HG03469 (cell line): ENCODE results near the gene ELF5.

Experiments
- ATAC-seq: cut with Tn5 transposase; IDR thresholded peaks from one replicate; pipeline ENCODE4 v1.9.1; 2021; ENCODE audit warnings: mild to moderate bottlenecking, moderate library complexity, moderate number of reproducible peaks; ENCODE audit not compliant: unreplicated experiment

Gene ELF5

DNA sequence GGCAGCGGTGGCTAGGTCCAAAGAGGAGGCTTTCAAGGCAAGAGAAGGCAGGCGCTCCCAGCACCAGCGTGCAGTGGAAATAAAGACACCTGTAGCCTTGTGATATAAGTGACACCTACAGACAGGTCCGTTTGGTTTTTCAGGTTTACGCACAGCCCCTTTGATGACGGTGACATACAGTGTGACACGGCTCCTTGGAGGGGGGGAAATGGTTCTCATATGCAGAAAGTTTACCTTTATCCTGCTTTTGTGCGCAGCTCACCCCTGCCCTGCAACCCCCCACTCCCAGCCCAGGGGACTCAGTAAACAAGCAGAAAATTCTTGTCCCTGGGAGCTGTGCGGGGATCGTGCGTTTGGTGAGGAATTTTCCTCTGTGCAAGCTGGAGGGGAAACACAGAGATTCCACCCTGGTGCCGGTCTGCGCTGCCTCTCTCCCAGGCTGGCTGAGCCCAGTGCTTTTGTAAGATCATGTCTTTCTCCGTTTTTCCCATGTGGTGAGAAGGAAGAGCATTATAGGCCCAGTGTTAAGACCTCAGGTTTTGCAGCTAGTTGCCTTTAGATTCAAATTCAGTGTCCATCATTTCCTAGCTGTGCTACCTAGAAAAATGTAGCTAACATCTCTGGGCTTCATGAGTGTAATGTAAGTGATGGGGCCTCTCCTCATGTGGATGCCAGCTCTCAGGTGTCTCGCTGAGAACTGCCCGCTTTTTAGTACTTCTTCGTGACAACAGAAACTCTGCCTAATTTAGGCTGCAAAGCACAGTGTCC, at the start of gene ELF5:
Gene ELF5 (minus strand): TSS at position 113 of the 768 bp plus-strand sequence. CDS start 8,045 bp downstream, outside the sequence.
- ATAC-seq, result no peak

DNA sequence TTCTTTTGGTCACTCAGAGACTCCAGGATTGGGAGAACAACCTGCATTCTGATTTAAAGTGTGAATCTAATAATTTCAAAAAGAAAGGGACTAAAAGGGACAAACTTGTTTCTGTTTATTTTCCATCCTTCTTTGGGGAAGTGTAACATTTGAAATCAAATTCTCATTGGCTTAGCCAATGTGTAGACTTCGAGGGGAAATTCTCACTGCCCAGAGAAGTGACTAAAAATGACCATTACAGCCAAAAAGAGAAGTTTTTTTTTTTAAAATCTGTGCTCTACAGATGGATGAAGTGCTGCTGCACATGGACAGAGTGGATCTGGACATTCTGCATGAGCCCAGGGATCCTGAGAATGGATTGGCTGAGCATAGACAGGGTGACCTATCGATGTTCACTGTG, 49.4 kb upstream of the ELF5 start:
- no peak for ATAC-seq

DNA sequence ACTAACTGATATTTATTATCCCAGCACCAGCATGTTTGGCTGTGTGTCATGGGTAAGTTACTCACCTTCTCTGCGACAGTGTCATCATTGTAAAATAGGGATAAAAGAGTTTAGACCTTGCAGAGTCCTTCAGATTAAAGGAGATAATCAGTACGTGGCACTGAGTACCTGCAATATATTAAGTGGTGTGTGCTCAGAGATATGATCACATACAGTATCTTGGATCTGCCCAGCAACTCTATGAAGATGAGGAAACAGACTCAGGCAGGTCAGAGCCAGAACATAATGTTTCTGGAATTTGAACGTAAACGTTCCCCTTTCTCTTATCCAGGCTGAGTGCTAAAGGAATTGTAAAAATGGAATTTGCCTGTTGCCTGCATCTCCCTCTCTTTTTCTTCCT, 46.9 kb upstream of the ELF5 start:
- no peak for ATAC-seq

DNA sequence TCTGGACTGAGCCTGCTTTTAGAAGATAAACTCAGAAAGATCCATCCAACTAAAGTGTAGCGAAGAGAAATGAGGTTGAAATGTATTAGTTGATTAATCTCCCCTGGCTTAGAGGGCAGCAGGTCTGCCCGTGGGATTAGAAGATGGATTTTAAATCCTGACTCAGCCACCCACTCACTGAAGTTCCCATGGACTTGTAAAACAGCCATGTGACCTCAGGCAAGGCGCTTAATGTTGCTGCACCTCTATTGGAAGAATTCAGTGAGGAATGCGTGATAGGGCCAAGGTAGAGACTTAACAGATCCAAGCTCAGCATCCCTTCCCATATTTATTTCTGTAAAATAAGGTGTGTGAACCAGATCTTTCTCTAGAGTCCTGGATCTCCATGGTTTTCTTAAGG, 45.1 kb upstream of the ELF5 start:
- ATAC-seq, result no peak

DNA sequence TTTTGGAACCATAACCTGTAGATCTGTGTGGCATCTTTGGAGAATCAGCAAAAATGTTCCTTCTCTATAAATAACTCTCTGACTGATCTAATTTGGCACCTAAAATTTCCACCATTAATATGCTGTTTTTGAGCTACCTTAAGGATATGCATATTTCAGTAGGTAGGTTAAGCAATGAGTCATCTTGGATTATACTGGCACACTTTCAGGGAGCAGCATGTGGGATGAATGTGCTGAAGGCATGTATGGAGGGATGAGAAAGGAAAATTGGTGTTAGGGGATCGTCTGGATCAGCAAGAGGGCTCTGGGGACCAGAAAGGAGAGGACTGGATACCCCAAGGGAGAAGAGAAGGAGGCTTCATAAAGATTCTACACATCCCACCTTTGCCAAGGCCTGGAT, 44.6 kb upstream of the ELF5 start:
- no peak for ATAC-seq

DNA sequence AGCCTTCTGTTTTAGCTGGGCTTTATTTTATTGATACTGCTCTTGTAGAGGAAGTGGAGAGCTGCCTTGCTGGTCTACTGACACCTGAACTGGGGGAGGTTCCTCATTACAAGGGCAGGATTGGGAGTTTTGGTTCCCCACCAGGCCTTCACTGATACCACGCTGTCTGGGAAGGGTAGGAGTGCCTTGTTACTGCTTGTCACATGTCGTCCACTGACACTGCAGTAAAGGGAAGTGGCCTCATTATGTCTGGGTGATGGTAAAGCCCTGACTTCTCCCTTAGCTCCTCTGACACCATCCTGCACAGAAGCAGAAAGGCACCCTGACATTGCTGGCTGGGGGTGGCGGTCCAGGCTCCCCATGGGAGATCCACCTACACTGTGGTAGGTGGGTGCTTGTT, 38.7 kb upstream of the ELF5 start:
- ATAC-seq, result no peak

DNA sequence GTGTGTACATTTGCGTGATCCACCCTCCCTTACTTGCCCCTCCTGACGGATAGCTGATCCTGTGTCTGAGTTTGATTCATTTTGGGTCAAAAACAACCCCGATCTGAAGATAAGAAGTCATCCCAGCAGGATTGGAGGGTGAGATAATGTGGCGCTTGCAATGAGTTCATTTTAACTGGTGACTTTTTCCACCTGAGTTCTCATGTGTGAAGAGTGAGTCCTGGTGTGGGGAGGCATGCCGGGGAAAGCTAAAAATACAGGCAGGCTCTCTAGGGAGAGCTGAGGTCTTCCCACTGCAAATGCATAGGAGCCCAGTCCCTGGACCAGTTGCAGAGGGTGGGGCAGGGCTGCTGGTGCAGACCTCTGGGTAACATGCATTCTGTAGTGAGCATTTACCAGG, 35.7 kb upstream of the ELF5 start:
- ATAC-seq, result no peak

DNA sequence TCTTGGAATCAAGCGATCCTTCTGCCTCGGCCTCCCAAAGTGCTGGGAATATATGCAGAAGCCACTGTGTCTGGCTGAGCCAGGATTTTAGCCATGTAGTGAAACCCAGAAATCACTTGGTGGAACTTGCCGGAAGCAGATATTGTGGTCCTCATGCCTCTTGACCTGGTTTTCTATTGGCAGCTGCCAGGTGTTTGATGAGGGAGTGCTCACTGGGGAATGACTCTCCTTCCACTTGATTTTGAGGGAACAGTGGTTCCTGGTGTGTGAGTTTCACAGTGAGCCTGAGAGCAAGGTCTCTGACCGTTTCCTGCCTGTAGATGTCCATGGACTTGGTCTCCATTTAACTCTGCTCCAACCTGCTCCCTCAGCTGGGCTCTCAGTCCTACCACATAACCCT, 34.7 kb upstream of the ELF5 start:
- no peak for ATAC-seq

DNA sequence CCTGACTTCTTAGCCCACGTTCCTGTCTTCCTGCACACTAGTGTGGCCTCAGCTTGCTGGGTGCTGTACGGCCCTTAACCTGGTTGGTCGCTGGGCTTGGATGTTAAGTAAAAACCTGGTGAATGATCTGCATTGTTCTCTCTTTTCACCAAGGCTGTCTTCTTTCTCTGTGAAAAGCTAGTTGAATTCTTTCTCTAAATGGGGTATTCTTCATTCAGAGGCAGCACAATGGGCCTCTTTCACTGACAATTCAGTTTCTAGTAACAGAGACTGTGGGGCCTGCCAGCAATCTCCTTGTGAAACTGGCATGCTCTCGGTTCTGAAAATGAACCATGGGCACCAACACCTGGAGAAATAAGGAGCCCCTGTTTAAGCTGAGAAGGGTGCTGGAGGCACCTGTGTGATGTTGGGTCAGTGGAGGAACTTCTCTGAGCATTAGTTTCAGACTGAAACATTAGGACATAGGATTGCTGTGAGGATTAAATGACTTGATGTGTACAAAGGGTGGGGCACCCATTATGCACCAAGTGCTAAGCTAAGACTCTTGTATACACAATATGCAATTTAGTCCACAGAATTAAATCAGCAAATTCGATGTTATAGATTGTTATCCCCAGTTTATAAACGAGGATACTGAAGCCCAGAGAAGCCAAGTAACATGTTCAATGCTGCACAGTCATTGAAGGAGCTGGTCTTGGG, 33.1 kb upstream of the ELF5 start:
- no peak for ATAC-seq

DNA sequence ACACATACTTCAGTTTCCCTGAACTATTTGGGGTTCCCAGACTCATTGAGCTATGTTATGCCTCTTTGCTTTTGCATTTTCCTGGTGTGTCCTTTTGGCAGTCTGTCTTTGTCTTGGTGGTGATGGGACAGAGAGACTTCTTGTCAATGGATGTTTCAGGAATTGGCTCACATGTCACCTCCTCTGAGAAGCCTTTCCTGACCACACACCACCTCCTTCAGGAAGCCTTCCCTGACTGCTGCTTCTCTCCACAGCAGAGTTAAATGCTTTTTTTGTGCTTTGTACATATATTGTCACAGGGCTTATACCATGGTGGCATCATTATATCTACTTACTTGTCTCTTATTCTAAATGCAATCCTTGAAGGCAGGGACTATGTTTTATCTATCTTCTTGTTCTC, 28.5 kb upstream of the ELF5 start:
- no peak for ATAC-seq

DNA sequence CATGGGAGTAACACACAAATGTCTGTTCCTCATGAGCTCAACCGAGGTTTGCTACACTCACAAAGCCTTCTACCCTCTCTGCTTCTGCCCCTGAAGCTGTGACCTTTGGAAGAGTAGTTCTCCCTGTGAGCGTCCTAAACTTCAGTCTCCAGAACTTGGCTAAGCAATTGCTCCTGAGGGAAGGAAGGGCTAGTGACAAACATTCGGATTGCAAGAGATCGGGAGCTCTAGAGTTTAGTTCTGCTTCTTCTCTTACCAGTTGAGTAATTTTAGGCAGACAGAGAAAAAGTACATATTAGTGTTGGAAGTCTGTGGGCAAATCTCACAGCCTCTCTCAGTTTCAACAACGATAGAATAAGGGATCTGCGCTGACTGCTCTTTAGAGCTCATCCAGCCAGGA, 27.3 kb upstream of the ELF5 start:
- no peak for ATAC-seq

DNA sequence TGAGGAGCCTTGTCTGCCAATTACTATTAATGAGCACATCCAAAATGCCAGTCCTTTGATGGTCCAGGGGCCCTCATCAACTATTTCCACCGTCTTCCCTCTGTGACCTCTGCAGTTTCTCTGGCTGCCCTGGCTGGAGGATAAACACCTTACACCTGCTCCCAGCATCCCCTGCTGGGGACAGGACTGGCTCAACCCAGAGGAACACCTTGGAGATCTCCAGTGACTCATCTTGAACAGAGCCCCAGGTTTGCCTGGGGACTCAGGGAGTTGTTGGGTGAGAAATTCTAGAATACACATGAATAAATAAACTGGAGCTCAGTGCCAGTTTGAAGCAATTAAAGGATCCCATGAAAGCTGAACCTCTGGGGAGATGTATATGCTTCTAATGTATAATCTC, 24.0 kb upstream of the ELF5 start:
- ATAC-seq, result no peak

DNA sequence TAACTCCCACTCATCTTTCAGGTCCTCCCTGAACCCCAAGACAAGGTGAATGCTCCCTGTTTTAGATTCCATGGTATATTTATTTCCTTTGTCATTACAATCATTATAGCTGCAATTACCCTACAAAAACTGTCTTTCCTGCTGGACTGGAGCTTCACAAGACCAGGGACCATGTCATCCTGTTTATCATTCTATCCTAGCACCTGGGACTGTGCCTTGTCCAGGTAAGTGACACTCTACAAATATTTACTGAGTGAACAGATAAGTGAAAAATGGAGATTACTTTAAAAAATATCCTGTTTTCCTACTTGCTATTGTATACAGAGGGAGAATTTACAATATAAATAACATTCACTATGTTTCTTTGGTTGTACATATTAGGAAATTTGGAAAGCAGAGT, 22.5 kb upstream of the ELF5 start:
- ATAC-seq, result no peak

DNA sequence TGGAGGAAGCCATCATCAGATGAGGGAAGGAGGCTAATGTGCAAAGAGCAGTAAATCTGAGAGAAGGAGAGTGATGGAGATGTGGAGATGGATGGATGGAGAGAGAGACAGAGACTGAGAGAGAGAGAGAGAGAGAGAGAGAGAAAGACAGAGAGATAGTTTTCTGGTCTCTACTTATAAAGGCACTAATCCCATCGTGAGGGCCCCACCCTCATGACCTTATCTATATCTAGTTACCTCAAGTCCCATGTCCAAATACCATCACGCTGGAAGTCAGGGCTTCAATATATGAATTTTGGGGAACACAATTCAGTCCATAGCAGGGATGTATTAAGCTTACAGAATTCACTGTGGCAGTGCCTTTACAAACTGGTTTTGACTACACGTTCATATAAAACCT, 21.2 kb upstream of the ELF5 start:
- no peak for ATAC-seq

DNA sequence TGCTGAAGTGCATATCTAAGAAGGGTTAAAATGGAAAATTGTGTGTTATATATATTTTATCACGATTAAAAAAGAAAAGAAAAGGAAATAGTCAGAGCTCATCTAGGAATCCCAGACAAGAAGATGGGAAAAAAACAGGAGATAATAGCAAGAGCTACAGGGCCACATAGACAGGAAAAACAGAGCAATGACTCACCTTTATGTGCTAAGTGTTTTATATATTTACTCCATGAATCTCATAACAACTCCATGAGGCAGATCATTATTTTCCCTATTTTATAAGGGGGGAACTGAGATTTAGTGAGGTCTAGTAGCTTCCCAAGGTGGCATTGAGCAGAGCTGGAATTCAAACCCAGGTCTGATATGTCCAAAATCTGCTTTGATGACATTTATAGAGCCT, 18.1 kb upstream of the ELF5 start:
- ATAC-seq, result no peak

DNA sequence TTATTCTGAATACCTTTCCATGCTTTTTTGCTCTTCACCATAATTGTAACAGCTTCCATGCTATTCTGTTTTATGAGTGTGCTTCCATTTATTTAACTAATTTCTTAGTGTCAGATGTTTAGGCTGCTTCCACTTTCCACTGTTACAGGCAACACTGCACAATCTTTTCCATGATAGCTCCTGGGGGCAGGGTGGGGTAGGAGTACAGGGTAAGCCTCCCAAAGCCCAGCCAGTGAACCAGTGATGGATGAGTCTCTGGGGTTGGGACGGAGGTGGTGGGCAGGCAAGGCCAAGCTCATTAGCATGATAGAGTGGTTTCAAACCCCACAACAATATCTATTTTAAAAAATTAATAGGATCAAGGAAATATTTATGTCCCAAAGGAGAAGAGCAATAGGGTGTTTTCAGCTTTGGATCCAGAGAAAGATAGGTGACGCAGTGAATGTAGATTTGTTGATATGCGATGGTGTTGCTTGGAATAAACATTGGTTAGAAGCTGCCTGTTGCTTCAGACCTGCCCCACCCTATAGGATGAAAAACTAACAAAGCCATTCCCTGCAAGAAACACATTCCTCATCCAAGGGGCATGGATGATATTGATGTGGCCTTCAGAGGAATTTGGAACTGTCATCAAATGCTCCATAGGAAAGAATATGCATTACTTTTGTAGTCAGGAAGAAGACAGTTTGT, 17.1 kb upstream of the ELF5 start:
- no peak for ATAC-seq

DNA sequence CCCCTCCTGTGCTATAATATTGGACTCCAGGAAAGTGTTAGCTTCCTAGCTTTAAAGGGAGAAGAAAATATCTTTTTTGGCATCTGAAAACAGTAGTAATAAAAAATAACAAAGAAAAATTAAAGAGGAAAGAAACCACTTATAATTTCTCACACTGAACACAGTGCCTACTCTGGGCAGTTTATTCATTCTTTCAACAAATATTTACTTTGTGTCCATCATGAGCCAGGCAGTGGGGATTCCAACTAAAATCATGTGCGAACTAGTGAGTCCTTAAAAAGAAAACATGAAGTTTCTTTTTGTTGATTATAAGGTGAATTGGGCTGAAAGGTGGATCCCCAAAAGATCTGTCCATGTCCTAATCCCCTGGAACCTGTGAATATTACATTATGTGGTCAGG, 16.0 kb upstream of the ELF5 start:
- no peak for ATAC-seq

DNA sequence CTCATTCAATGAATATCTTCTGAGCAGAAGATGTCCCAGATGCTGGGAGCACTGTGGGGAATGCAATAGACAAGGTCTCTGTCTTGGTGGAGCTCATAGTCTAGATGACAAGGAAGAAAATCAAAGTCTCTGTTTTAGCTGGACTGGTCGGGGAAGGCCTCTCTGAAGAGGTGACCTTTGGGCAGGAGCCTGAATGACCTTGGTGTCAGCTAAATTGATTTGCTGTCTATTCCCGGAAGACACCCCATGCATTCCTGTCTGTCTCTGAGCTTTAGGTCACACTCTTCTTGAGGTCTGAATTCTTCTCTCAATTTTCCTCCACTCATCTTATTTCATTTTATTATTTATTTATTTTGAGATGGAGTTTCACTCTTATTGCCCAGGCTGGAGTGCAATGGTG, 14.5 kb upstream of the ELF5 start:
- no peak for ATAC-seq

DNA sequence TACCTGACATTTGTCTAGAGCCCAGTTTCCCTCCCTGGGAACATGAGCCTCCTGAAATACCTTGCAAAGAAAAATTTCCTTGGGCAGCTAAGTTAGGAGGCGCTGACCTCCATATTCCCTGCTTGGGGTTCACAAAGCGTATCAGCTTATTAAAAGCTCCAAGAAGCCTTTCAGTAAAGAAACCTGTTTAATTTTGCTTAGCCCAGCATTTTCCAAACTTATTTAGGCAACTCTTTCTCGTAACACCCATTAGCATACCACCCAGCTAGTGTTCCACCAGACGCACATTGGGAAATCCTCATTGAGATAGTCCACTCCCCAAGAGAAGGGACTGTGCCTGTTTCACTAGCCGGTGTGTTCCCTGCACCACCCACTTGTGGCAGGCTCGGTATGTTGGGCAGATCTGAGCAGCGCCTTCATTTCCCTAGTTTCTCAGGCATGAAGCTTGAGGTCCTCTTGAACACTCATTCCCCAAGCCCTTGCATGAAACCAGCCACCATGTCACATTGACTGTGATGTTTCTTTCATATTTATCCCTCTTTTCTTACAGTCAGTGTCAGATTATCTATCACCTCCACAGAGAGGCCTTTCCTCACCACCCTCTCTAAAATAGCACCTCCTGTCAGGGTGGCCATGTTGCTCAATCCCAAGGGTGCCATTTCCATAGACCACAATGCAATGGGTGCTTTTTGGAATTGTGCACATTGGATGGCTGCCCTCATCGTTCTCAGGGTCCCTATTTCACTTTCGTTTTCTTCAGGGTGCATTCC, 12.5 kb upstream of the ELF5 start:
- ATAC-seq, result no peak

DNA sequence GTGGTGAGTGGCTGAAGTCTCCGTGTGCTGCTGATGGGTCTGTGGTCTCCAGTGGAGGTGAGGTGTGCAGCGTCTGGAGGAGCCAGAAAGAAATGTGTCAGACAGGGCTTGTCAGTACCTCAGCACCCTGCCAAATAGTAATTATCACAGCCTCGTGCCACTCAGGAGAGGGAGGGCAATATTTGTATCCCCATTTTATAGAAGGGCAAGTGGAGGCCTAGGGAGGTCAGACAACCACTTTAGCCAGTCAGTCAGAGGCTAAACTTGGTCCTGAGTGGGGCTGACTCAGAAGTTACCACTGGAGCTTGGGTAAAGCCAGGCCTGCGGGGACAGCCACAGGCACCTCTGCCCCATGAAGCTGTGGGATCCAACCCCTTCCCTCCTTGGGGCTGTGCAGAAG, 11.5 kb upstream of the ELF5 start:
- no peak for ATAC-seq

DNA sequence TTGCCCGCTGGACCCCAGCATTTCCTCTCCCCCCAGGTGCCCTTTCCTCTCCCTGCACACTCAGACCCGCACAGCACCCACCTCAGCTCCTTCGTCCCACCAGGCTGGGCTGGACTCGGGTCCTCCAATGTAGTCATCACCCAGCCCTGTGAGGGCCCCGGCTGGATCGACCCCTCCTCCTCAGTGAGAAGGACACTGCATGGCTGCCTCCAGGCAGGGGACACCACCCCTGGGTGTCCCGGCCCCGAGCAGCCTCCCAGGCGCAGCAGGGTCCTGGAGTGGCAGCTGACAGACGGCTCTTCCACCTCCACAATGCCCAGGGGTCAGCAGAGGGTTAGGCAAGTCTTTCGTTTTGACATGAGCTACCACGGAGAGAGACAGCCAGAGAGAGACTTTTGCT, 11.1 kb upstream of the ELF5 start:
- ATAC-seq, result no peak
